ENCODE data around the gene PTK7.
"Not testable (repeated sequence)": the region's sequence is repeated elsewhere in the genome, so short reads cannot be mapped to it uniquely, and the experiment has no call there.

PTK7 gene

DNA sequence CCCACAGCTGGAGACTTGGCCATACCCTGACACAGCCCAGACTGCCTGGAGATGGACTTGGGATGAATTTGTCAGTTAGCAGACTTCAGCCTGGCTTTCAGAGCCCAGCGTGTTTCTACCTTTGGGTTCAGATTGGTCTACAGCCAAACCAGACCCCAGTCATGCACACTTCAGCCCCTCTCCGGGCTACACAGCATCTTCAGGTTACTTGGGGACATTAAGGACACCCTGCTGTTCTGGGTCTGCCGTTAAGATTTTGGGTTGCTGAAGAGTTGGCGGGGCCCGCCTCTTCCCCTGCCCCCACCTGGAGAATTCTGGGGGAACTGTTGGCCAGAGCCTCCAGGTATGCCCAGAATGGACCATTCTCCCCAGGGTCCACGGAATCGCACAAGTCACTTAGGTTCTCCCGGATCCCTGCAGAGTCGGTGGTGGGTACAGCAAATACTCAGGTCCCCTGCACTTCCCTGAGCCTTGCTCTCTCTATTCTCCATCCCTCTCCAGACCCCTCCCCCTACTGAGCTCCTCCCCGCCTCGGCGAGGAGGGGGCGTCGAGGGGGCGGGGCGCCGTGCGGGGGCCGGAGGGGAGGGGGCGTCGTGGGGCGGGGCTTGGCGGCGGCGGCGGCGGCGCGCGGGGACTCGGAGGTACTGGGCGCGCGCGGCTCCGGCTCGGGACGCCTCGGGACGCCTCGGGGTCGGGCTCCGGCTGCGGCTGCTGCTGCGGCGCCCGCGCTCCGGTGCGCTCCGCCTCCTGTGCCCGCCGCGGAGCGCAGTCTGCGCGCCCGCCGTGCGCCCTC, at the start of gene PTK7:
Gene PTK7, plus strand, starts transcription at position 645 of the 794 bp plus-strand sequence. CDS start 175 bp downstream, outside the sequence.
- peak; percentile 67 for DNase-seq

GRCh38 chr6:43026365-43026764, 49.7 kb upstream of the PTK7 start:
- DNase-seq = no peak

DNA sequence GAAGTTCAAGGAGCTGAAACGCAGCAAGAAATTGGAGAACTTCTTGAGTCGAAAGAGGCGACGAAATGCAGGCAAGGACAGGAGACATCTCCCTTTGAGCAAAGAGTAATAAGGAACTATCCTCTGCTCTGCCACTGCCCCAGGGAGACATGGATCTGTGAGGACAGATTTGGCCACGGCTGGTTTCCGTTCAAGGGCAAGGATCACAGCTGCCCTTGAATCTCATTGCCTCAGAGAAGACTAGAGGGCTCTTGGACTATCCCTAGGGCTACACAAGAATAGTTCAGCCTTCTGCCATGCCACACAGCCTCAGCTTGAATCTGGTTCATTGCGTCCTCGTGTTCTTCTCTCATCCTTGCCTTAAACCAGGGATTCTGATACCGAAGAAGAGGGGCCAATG, 47.0 kb upstream of the PTK7 start:
- no peak for DNase-seq

GRCh38 chr6:43032326-43032725, 43.8 kb upstream of the PTK7 start:
- no peak for DNase-seq

DNA sequence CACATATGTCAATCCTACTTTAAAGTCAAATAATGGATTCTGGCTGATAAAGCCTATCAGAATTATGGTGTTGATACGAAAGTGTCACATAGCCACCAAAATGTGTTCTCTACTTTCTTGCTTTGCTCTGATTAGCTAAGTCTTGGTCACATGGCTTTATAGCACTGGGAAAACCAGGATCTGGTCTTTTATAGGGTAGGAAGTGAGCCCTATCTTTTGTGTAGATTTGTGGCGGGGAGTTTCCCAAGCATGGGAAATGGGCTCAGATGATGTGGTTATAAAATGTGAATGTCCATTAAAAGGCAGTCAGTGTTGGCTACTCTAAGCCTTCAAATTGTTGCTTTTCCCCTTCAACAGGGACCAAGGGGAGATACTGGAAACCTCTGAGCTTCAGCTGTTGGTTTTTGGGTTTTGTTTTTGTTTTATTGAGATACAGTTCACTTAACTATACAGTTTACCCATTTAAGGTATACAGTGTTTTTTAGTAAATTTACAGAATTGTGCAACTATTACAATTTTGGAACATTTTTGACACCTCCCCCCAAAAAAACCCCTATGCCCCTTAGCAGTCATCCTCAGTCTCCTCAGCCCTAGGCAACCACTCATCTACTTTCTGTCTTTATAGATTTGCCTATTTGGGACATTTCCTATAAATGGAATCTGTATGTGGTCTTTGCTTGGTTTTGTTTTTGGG, 42.5 kb upstream of the PTK7 start:
- no peak for DNase-seq

GRCh38 chr6:43034190-43034525, 42.0 kb upstream of the PTK7 start:
- no peak for DNase-seq

- no peak for DNase-seq
These were observed 40.5 kb upstream of the PTK7 start for GRCh38 chr6:43035495-43036194.

GRCh38 chr6:43036712-43037111, 39.4 kb upstream of the PTK7 start:
- DNase-seq = no peak

DNA sequence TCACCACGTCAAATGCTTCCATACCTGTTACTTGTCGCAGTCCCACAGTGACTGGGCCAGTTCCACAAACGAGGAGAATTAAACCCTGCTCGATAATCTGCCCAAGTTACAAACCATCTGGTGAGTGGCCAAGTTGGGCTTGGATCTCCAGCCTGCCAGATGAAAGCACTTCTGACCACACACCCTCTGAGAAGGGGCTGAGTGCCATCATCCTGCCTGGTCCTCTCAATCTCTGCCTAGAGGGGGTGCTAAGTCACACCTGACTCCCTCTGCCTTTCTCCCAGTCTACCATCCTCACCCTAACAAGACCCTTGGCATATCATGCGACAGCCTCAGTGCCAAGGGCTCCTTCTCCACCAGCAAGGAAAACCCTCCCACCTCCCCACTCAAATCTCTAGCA, 38.9 kb upstream of the PTK7 start:
- no peak for DNase-seq

- no peak for DNase-seq
These were observed 38.4 kb upstream of the PTK7 start for GRCh38 chr6:43037706-43038105.

DNA sequence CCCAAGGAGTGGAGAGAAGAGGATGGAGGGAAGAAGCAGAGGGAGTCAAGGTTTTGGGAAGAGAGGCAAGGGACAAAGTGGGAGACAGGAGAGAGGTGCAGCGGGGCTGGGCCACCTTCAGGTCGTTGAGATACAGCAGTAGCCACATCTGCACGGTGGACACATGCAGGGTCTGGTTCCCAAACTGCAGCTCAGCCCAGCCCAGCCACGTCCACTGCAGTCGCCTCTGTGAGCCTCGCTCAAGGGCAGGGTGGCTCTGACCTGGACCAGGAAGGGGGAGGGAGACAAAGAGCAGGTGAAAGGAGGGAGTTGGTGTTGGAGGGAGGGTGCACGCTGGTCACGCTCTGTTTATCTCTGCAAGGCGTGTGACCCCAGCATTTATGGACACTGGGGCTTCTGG, 37.4 kb upstream of the PTK7 start:
- no peak for DNase-seq

GRCh38 chr6:43040542-43041257, 35.4 kb upstream of the PTK7 start:
- no peak for DNase-seq

GRCh38 chr6:43041475-43041874, 34.6 kb upstream of the PTK7 start:
- not testable (repeated sequence) for DNase-seq

DNA sequence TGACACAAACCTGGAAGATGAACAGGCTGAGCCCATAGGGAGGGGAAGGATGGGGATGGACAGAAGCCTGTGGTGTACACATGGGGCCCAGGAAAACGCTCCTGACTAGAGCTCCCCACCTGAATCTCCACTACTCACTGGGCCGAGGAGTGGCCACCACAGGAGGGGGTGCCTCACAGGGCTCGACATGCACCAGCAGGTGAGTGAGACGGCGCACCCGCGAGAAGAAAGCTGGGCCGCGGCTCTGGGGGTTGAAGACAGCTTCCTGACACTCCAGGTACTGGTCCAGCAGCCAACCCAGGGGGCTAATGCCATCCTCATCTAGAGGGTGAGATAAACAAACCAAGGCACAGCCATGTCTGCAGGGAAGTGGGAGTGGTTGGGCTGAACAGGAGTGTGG, 32.8 kb upstream of the PTK7 start:
- no peak for DNase-seq

DNA sequence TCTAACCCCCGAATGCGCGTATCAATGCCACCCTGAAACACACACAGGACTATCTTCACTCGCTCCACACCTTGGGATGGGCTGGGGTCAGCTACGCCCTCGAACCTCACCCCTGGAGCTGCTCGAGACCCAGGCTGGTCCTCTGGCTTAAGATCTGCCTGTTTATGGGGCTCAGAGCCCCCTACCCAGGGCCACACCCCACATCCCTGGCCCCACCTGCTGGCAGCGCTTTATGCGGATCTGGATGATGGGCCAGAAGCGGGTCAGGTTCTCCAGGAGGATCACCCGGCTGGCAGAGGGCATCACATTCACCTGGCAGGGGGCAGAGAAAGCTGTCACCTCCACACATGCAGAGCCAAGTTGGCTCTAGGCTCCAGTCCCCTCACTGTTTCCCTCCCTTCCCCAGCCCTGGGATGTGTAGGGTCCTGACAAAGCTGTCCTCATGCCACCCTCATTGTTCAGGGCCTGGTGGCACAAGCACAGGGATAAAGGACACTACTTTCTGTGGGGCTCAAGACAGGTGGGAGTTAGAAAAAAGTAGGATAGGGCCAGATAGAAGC, 30.7 kb upstream of the PTK7 start:
- DNase-seq = no peak

- DNase-seq = no peak
These were observed 28.1 kb upstream of the PTK7 start for GRCh38 chr6:43047998-43048397.

DNA sequence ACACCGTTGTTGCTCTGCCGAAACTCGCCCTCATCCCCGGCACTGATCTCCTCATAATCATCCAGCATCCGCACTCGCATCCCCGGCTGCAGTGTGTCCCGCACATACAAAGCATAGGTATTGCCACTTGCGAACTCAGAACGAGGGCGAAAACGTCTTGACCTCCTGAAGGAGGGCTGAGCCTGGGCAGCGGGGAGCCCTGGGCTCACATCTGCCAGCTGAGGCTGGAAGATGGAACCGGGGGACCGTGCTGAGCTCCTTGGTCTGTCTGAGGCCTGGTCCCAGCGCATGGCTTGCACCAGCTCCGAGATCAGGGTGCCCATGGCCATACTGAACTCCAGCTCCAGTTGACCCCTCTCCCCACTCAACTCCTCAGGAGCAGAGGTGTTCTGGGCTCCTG, 25.1 kb upstream of the PTK7 start:
- no peak for DNase-seq

GRCh38 chr6:43052225-43052841, 23.8 kb upstream of the PTK7 start:
- DNase-seq = no peak

- DNase-seq = no peak
These were observed 23.1 kb upstream of the PTK7 start for GRCh38 chr6:43052842-43053544.

- DNase-seq = peak; percentile 91
These were observed 22.4 kb upstream of the PTK7 start, which contains the start of gene CUL7 for GRCh38 chr6:43053545-43054205. Gene CUL7, minus strand, starts transcription at chr6:43053851. Its CDS starts 1,063 bp downstream, at chr6:43052788.
